HG02943 (cell line): ENCODE data around the gene ATG9B.

ENCODE experiments used
- ATAC-seq: cut with Tn5 transposase; IDR thresholded peaks from one replicate; pipeline ENCODE4 v1.9.1; 2021; ENCODE audit warnings: mild to moderate bottlenecking, low read depth, moderate library complexity; ENCODE audit not compliant: unreplicated experiment

Gene ATG9B

GRCh38 chr7:151024435-151025056 is at the start of gene ATG9B:
ATG9B (minus strand) TSS chr7:151024494; CDS start chr7:151024423, 71 bp downstream.
- ATAC-seq = no peak

GRCh38 chr7:151073990-151074389 is 49.7 kb upstream of the ATG9B start:
- no peak for ATAC-seq

- no peak for ATAC-seq
Observed at GRCh38 chr7:151071032-151071866, 47.0 kb upstream of the ATG9B start.

GRCh38 chr7:151070574-151070960 is 46.3 kb upstream of the ATG9B start:
- ATAC-seq = no peak

GRCh38 chr7:151069841-151070573 is 45.7 kb upstream of the ATG9B start:
- ATAC-seq = no peak

GRCh38 chr7:151068069-151068773 is 43.9 kb upstream of the ATG9B start:
- ATAC-seq = no peak

GRCh38 chr7:151066273-151066974 is 42.1 kb upstream of the ATG9B start:
- no peak for ATAC-seq

GRCh38 chr7:151065516-151065915 is 41.2 kb upstream of the ATG9B start:
- no peak for ATAC-seq

- ATAC-seq = no peak
Observed at GRCh38 chr7:151064993-151065392, 40.7 kb upstream of the ATG9B start.

- ATAC-seq = no peak
Observed at GRCh38 chr7:151064454-151064853, 40.2 kb upstream of the ATG9B start.

- ATAC-seq = no peak
Observed at GRCh38 chr7:151063212-151063561, 38.9 kb upstream of the ATG9B start.

GRCh38 chr7:151062399-151063211 is 38.3 kb upstream of the ATG9B start:
- no peak for ATAC-seq

GRCh38 chr7:151062111-151062398 is 37.8 kb upstream of the ATG9B start:
- no peak for ATAC-seq

- no peak for ATAC-seq
Observed at GRCh38 chr7:151061213-151062110, 37.2 kb upstream of the ATG9B start.

- no peak for ATAC-seq
Observed at GRCh38 chr7:151060416-151061212, 36.3 kb upstream of the ATG9B start.

GRCh38 chr7:151060113-151060415 is 35.8 kb upstream of the ATG9B start:
- ATAC-seq = no peak

GRCh38 chr7:151059367-151060112 is 35.2 kb upstream of the ATG9B start, which contains the start of gene SLC4A2:
SLC4A2 (plus strand) TSS chr7:151059589; CDS start chr7:151061988, 2,399 bp downstream.
- ATAC-seq = no peak
